ELF-1 (cell line): ENCODE results near the gene MLN.

ENCODE experiments used
- DNase-seq: peaks from one replicate; pipeline ENCODE4 v3.0.0-alpha.2; 2016; ENCODE audit warnings: low read depth, low spot score

The MLN gene

GRCh38 chr6:33788694-33789549, 14.9 kb downstream of the MLN start, which contains the start of gene LEMD2:
TSS of gene LEMD2 (minus strand) at chr6:33789130. CDS start at chr6:33789116, 14 bp downstream.
- peak; percentile 94 for DNase-seq

DNA sequence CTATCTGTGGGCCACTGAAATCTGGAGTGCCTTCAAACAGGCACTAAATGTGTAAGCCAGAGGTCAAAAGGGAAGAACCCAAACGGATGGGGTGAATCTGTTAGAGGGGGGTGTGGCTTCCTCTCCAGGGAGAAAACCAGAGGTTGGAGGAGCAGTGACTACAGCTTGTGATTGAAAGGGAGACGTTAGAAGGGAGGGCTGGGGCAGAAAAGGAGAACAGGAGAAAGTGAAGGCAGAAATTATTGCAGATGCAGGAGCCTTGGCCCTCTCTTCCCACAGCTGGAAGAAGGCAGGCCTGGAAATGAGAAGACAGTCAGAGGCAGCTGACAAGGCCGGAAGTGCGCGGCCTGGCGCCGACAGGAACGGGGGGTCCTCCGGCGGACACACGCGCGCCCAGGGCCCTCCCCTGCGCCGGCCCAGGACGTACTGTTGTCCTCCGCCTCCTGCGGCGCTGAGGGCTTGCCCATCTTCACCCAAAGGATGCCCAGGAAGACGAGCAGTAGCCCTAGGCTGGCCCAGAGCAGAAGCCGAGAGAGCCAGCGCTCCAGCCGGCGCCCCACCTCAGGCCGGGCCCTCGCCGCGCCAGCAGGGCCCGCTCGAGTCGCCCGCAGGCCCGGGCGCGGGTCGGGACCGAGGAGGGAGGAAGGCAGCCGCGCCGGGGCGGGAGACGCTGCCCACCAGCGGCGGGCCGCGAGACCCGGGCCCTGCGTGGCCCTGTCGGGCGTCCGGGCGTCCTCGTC, 15.7 kb downstream of the MLN start:
- DNase-seq: peak; percentile 53

GRCh38 chr6:33787346-33787953, 16.4 kb downstream of the MLN start:
- no peak for DNase-seq

GRCh38 chr6:33786736-33787135, 17.1 kb downstream of the MLN start:
- DNase-seq: no peak

- peak; percentile 82 for DNase-seq
Measured at GRCh38 chr6:33785778-33786177, 18.0 kb downstream of the MLN start.

DNA sequence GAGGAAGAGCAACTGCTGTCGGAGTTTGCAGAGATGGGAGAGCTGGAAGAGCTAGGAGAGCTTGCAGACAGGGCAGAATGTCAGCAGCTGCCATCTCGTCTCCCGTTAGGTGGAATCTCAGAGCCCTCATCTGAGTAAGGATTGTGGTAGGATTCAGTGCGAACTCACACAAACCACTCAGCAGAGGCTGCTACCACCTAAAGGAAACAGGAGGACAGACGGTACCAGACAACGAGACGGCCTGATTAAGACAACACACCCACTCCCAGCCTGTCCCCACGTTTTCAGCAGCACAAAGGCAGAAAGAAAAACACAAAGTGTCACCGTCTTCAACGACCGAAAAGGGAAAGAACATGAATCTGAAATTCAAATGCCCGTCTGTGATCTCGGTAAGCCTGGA, 19.0 kb downstream of the MLN start:
- DNase-seq: no peak

DNA sequence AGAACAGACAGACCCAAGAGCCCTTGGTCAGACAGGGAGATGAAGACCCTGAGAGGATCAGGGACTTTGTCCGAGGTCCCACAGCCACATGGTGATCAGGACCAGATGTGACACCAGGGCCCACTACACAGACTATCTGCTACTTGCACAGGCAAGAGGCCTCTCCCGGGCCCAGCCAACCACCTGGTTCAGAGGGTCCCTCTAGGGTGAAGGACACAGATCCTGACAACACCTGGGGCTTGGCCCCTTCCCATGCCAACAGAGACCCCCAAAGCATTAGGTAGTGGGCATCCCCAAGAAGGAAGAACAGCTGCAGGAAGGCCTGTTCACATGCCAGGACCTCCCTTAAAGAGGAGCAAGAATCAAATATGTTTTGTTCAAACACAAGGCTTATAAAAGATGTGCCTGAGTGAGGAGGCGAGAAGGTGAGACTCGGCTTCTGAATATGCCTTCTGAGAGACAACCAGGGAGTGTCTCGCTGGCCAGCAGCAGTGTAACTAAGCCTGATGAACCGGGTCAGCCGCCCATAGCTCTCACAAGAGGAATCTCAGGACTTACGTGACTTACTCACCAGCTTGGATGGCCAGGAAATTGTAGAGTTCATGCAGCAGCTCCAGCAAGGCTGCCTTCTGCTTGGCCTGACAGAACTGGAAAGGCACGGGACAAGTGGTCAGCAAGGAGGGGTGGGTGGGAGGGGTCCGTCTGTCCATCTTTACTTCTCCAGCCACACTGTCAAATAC, 19.9 kb downstream of the MLN start:
- no peak for DNase-seq

GRCh38 chr6:33782561-33782960, 21.2 kb downstream of the MLN start:
- DNase-seq: no peak

- peak; percentile 83 for DNase-seq
Measured at GRCh38 chr6:33781131-33781975, 22.4 kb downstream of the MLN start.

GRCh38 chr6:33779895-33780294, 23.9 kb downstream of the MLN start:
- DNase-seq: no peak

GRCh38 chr6:33779290-33779689, 24.5 kb downstream of the MLN start:
- peak; percentile 58 for DNase-seq

DNA sequence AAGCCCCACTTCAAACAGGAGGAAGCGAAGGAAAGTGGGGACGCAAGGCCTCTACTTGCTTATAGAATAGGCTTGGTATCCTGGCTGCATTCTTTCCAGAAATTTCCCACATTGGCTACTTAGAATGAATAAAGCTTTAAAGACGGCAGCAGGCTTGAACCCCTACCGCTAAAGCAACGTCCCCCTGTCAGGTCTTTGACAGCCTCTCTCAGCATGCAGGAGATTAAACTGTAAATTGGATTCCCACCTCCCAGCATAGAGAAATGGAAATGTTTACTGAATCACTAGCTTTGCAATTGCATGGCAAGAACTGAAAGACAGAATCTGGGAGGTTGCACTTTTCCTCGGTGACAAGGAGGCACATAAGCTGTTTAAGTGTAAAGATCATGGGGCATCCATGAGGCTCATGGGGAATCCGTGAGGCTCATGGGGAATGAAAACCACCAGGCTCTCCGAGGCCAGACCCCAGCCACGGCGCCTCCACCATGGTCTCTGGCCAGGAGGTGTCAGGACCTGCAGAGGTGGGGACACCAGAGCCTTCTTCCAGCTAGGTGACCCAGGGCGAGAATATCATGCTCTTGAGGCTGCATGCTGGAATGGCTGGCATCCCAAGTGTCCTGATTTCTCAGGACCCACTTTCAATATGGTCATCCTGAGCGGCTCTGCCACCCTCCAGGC, 25.2 kb downstream of the MLN start:
- no peak for DNase-seq

DNA sequence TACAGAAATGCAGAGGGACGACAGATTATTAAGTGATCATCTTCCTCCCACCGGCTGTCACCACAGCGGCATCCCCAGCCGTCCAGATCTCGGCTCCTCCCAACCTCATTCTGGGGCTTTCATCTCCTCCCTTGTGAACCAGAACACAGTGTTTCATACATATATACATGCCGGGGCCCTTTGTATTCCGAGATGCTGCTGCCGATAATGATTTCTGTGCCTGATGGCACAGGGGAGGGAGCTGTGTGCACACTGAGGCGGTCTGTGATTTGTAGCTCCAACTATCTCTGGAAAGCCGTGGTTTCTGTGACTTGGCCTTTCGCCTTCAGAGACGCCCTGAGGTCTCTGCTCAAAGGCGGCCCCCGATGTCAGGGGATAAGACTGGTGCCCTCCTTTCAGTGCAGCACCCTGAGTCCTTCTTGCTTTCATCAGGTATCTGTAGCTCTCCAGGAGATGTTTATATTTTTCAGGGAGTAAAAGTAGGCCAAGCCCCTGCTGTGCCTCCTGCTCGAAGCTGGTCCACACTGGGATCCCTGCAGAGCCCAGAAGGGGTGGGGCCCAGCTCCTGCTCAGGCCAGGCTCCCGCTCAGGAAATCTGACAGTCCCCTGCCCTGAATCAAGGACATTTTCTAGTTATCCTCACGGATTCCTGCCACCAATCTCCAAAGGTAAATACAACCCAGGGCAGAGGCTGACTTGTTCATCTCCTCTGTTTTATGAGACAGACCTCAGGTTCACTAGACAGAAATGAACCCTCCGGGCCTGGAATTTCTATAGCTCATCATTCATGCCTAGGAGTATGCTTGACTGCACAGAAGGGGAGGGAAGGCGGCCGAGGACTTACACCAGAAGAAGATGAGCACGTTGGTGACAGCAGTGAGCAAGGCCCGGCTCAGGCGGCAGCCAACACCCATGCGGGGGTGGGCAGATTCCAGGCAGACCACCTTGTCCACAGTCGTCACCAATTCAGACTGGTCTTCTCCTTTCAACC, 26.1 kb downstream of the MLN start:
- no peak for DNase-seq

- DNase-seq: no peak
Measured at GRCh38 chr6:33776764-33777163, 27.0 kb downstream of the MLN start.

DNA sequence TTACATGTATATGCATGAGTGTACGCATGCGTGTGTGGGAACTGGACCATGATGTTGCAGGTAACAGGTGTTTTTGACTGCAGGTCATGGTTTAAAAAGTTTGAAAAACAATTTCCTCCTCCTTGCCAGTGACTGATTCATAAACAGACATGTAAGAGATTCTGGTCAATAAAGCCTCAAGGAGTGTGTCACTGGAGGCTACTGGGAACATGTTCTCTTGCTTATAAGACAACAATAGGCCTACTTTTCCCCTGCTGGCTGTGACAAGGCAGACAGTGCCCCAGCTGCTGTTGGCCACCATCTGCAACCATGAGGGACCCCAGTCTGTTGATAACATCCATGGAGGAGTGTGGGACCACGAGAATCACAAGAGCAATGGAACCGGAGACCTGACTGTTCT, 27.6 kb downstream of the MLN start:
- DNase-seq: no peak

GRCh38 chr6:33774774-33775173, 29.0 kb downstream of the MLN start:
- DNase-seq: no peak

- DNase-seq: no peak
Measured at GRCh38 chr6:33772902-33773472, 30.8 kb downstream of the MLN start.

DNA sequence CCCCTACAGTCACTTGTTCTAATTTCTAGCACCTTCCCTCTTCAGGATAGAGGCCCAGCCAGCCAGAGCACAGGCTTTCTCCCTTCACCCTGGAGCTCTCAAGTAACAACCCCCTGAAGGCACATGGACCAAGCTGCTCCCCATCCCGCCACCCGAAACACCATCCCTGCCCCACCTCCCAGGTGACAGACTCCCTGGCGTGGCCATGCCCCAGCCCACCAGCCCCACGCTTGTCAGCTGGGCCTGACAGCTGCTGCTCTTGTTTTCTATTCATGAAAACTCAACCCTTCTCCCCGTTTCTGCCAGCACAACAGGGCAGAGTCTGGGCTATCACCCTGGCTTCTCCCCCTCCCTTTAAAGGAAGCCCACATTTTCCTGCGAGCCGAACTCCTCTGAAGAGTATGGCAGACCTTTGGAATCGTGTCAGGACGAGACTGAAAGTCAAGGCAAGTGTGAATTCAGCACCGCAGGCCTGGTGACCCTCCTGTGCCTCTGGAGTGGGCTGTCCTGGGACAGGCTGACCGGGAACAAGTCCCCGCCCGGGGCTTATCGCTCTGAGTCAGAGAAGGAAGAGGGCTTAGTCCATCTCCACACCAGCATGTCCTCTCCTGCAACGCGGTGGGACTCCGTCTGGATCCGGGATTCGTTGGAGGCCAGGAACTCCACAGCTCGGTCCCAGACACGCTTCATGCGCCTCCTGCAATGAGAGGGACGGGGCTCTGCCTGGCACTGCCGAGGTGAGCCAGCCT, 31.5 kb downstream of the MLN start:
- DNase-seq: no peak
